Liver (tissue), 3 donors: ENCODE measurements around the gene C1QTNF1.
A peak's percentile ranks its signal among the peaks of the same experiment; 100 is the strongest.

ENCODE experiments used
- CTCF ChIP-seq: fragments of 150-350 bp; IDR thresholded peaks from 2 replicates; pipeline ENCODE4 v1.5.1; 2017; ENCODE audit warnings: improper control_type of control experiment, low read depth, low read length; ENCODE audit not compliant: missing input control
- EGR1 ChIP-seq, 2 donors: IDR thresholded peaks; 2 replicates each; pipeline ENCODE4 v1.6.1; 2016 to 2018; ENCODE audit warnings: antibody characterized with exemption in 2 of 2, low read depth in 2 of 2
- FOXA1 ChIP-seq: IDR thresholded peaks from 2 replicates; pipeline ENCODE4 v1.6.1; 2016; ENCODE audit warnings: antibody characterized with exemption
- GABPA ChIP-seq, 2 donors: IDR thresholded peaks in 1 of 2; conservative IDR thresholded peaks in 1 of 2; 2 replicates each; pipeline ENCODE4 v1.6.1; 2016; ENCODE audit warnings: antibody characterized with exemption in 2 of 2, mild to moderate bottlenecking in 1 of 2, moderate library complexity in 1 of 2
- JUND ChIP-seq, 2 donors: IDR thresholded peaks; 2 replicates each; pipeline ENCODE4 v1.6.1; 2016; ENCODE audit warnings: antibody characterized with exemption in 2 of 2
- NR2F2 ChIP-seq: IDR thresholded peaks from 2 replicates; pipeline ENCODE4 v1.6.1; 2016; ENCODE audit warnings: antibody characterized with exemption
- RAD21 ChIP-seq, 2 donors: IDR thresholded peaks; 2 replicates each; pipeline ENCODE4 v1.6.1; 2016; ENCODE audit warnings: antibody characterized with exemption in 2 of 2, mild to moderate bottlenecking in 2 of 2
- RXRA ChIP-seq, 2 donors: IDR thresholded peaks; 2 replicates each; pipeline ENCODE4 v1.6.1; 2017 to 2018; ENCODE audit warnings: antibody characterized with exemption in 2 of 2, mild to moderate bottlenecking in 1 of 2
- SP1 ChIP-seq: IDR thresholded peaks from 2 replicates; pipeline ENCODE4 v1.6.1; 2018; ENCODE audit warnings: antibody characterized with exemption, mild to moderate bottlenecking
- TAF1 ChIP-seq: conservative IDR thresholded peaks from 2 replicates; pipeline ENCODE4 v1.6.1; 2016; ENCODE audit warnings: antibody characterized with exemption, mild to moderate bottlenecking
- YY1 ChIP-seq: IDR thresholded peaks from 2 replicates; pipeline ENCODE4 v1.6.1; 2016; ENCODE audit warnings: antibody characterized with exemption, mild to moderate bottlenecking
- TF ChIP-seq, protein P1 (sequence below): IDR thresholded peaks from 2 replicates; pipeline ENCODE4 v1.6.1; 2016; ENCODE audit warnings: antibody characterized with exemption
- TF ChIP-seq, protein P2 (sequence below): IDR thresholded peaks from 2 replicates; pipeline ENCODE4 v1.6.1; 2016; ENCODE audit warnings: antibody characterized with exemption, mild to moderate bottlenecking
- TF ChIP-seq, protein P3 (sequence below): IDR thresholded peaks from 2 replicates; pipeline ENCODE4 v1.6.1; 2016; ENCODE audit warnings: antibody characterized with exemption
- donor health status: healthy.
- donor health status: healthy.

- TF ChIP-seq JUND (IDR thresholded peaks at IDR 0.05) (no peak), TAF1 (no peak), CTCF (peak; percentile 57), RXRA (IDR thresholded peaks at IDR 0.05) (no peak), YY1 (no peak), SP1 (no peak), FOXA1 (no peak), EGR1 (IDR thresholded peaks at IDR 0.05; ENCODE audit: low read depth in 2 of 2) (no peak), RAD21 (IDR thresholded peaks at IDR 0.05) (peak; percentile 70 to 75), GABPA (IDR thresholded peaks at IDR 0.05 in 1 of 2, conservative IDR thresholded peaks at IDR 0.05 in 1 of 2) (no peak), NR2F2 (no peak)
- TF ChIP-seq, protein P1, sequence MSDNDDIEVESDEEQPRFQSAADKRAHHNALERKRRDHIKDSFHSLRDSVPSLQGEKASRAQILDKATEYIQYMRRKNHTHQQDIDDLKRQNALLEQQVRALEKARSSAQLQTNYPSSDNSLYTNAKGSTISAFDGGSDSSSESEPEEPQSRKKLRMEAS: no peak
- TF ChIP-seq, protein P2, sequence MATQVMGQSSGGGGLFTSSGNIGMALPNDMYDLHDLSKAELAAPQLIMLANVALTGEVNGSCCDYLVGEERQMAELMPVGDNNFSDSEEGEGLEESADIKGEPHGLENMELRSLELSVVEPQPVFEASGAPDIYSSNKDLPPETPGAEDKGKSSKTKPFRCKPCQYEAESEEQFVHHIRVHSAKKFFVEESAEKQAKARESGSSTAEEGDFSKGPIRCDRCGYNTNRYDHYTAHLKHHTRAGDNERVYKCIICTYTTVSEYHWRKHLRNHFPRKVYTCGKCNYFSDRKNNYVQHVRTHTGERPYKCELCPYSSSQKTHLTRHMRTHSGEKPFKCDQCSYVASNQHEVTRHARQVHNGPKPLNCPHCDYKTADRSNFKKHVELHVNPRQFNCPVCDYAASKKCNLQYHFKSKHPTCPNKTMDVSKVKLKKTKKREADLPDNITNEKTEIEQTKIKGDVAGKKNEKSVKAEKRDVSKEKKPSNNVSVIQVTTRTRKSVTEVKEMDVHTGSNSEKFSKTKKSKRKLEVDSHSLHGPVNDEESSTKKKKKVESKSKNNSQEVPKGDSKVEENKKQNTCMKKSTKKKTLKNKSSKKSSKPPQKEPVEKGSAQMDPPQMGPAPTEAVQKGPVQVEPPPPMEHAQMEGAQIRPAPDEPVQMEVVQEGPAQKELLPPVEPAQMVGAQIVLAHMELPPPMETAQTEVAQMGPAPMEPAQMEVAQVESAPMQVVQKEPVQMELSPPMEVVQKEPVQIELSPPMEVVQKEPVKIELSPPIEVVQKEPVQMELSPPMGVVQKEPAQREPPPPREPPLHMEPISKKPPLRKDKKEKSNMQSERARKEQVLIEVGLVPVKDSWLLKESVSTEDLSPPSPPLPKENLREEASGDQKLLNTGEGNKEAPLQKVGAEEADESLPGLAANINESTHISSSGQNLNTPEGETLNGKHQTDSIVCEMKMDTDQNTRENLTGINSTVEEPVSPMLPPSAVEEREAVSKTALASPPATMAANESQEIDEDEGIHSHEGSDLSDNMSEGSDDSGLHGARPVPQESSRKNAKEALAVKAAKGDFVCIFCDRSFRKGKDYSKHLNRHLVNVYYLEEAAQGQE: no peak
- TF ChIP-seq, protein P3, sequence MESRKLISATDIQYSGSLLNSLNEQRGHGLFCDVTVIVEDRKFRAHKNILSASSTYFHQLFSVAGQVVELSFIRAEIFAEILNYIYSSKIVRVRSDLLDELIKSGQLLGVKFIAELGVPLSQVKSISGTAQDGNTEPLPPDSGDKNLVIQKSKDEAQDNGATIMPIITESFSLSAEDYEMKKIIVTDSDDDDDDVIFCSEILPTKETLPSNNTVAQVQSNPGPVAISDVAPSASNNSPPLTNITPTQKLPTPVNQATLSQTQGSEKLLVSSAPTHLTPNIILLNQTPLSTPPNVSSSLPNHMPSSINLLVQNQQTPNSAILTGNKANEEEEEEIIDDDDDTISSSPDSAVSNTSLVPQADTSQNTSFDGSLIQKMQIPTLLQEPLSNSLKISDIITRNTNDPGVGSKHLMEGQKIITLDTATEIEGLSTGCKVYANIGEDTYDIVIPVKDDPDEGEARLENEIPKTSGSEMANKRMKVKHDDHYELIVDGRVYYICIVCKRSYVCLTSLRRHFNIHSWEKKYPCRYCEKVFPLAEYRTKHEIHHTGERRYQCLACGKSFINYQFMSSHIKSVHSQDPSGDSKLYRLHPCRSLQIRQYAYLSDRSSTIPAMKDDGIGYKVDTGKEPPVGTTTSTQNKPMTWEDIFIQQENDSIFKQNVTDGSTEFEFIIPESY: no peak
Observed at GRCh38 chr17:79065105-79065670, 41.2 kb downstream of the C1QTNF1 start.
